Pancreas (tissue), 10 donors: ENCODE data around the gene ARL8B. TPM values are rescaled to one million over a fixed set of nuclear protein-coding genes. Genes with fewer than 3 reads are reported as not detected.

Experiments
- ATAC-seq, 4 donors: fragments of 200-7000 bp; cut with Tn5 transposase; one replicate each; pipeline versions ENCODE4 v1.8.0 to v1.9.1; 2020; ENCODE audit warnings: mild to moderate bottlenecking in 4 of 4, moderate library complexity in 4 of 4
- DNase-seq, 6 donors: peaks; one replicate each; pipeline ENCODE4 v3.0.0-alpha.2; 2020
- FAIRE-seq: peaks from 2 replicates; lab custom pipeline; 2012; peaks lifted over from hg19 to GRCh38; lab: Jason Lieb, UNC
- H3K27ac ChIP-seq, 4 donors: fragments of 200-600 bp; sonication (generic); 1 replicate in 3 of 4; 2 replicates in 1 of 4; pipeline versions ENCODE4 v1.5.0 to v1.8.0; 2020
- H3K27me3 ChIP-seq, 4 donors: fragments of 200-600 bp; one replicate each; pipeline ENCODE4 v1.8.0; 2021
- H3K36me3 ChIP-seq, 3 donors: fragments of 200-600 bp; sonication (generic) in 1 of 3; one replicate each; pipeline versions ENCODE4 v1.5.0 to v1.8.0; 2020 to 2021
- H3K4me1 ChIP-seq, 3 donors: fragments of 200-600 bp; one replicate each; pipeline ENCODE4 v1.8.0; 2021
- H3K4me3 ChIP-seq, 4 donors: fragments of 200-600 bp; sonication (generic) in 2 of 4; one replicate each; pipeline versions ENCODE4 v1.5.0 to v1.8.0; 2020 to 2021
- H3K9me3 ChIP-seq, 4 donors: fragments of 200-600 bp; one replicate each; pipeline ENCODE4 v1.8.0; 2021
- CTCF ChIP-seq, 4 donors: fragments of 200-600 bp; sonication (generic) in 3 of 4; IDR thresholded peaks; one replicate each; pipeline versions ENCODE4 v1.5.0 to v1.8.0; 2021; ENCODE audit warnings: antibody characterized with exemption in 4 of 4
- WGBS, 2 donors: extraction: QIAGEN DNeasy Blood & Tissue Kit; methylation state at CpG; one replicate each; pipeline ENCODE4 v1.1.7; 2013; 5-methylcytosine and 5-hydroxymethylcytosine counted together
- intact Hi-C, 3 donors: fragments of 100-400 bp; cut with DNase I; formaldehyde crosslinking; loops; one replicate each; pipeline versions ENCODE4 v1.11.1 to v1.14.2; 2022
- polyA plus RNA-seq, 2 donors: library from polyadenylated mRNA; stranded (reverse); fragments of 200-250 nt; gene quantifications; one replicate each; pipeline ENCODE4 v1.2.3, GENCODE V29; 2013
- total RNA-seq, 6 donors: library from RNA; stranded (reverse); fragmentation: NEBNext Ultra II Directional in 4 of 6; extraction: Animal tissue kit (Norgen Biotek cat#: 25700) in 4 of 6; gene quantifications; one replicate each; pipeline versions ENCODE4 v1.2.1 to v1.2.4, GENCODE V29; 2021 to 2023
- donor health status: healthy with polysubstance abuse.
- donor health status: DM: no; HTN: no; CAD: no; lungs with moderate emphysema.
- donor health status: DM: no; HTN: no; CAD: no.
- donor health status: control.
- donor health status: control.
- donor health status: Bipolar disorder and iron deficiency.
- donor health status: DM: yes; HTN: yes; CAD: no.
- donor health status: DM: no; HTN: no; CAD: no.
- donor health status: DM: no; HTN: no; CAD: no.
- donor health status: DM: yes; HTN: yes; CAD: no.

ARL8B gene
- total and polyA plus RNA-seq, 8 donors, result 14.6 to 31.9 (median 24.4) TPM

GRCh38 chr3:5149306-5149880 lies 27.3 kb downstream of the ARL8B start:
- no peak for ATAC-seq
- no peak for FAIRE-seq
- WGBS, 2 donors, result 84 to 85% methylated on average over 7 of the region's 7 CpGs

GRCh38 chr3:5151586-5151985 lies 29.5 kb downstream of the ARL8B start:
- FAIRE-seq, result no peak
- no peak overlapping the region for H3K4me3 ChIP-seq

More at GRCh38 chr3:5149306-5149880, 27.3 kb downstream of the ARL8B start:
- no peak overlapping the region for H3K4me3 ChIP-seq
- TF ChIP-seq CTCF (IDR thresholded peaks at IDR 0.05), result no peak
- H3K9me3 ChIP-seq, result no peaks in the 10 kb centered on the region
- intact Hi-C loops, result no loop called here
- H3K27me3 ChIP-seq, result no peaks in the 10 kb centered on the region
- no peak overlapping the region for H3K27ac ChIP-seq
- DNase-seq, result no peak
- H3K36me3 ChIP-seq, result no peaks in the 10 kb centered on the region
- H3K4me1 ChIP-seq, result peaks cover 0 to 6% (median 0%) of the 10 kb centered on the region in 3 donors

GRCh38 chr3:5153074-5153473 lies 31.0 kb downstream of the ARL8B start:
- DNase-seq (no peak), FAIRE-seq (no peak), ATAC-seq (no peak)
- Histone ChIP-seq H3K27me3 (no peaks in the 10 kb centered on the region), H3K9me3 (no peaks in the 10 kb centered on the region), H3K4me1 (no peaks in the 10 kb centered on the region), H3K4me3 (no peak overlapping the region), H3K36me3 (no peaks in the 10 kb centered on the region), H3K27ac (no peak overlapping the region)
- no peak for TF ChIP-seq CTCF (IDR thresholded peaks at IDR 0.05)
- intact Hi-C loops, result no loop called here
- 86 to 91% methylated on average over 4 of the region's 4 CpGs for whole genome bisulfite sequencing, 2 donors

More at GRCh38 chr3:5151586-5151985, 29.5 kb downstream of the ARL8B start:
- Histone ChIP-seq H3K4me1 (no peaks in the 10 kb centered on the region), H3K9me3 (no peaks in the 10 kb centered on the region), H3K27ac (no peak overlapping the region), H3K27me3 (no peaks in the 10 kb centered on the region), H3K36me3 (no peaks in the 10 kb centered on the region)
- ATAC-seq (no peak), DNase-seq (no peak)
- 95 to 96% methylated on average over 6 of the region's 6 CpGs for whole genome bisulfite sequencing, 2 donors
- intact Hi-C loops, result no loop called here
- no peak for TF ChIP-seq CTCF (IDR thresholded peaks at IDR 0.05)

GRCh38 chr3:5155241-5155640 lies 33.1 kb downstream of the ARL8B start:
- H3K4me3 ChIP-seq, result no peak overlapping the region
- intact Hi-C loops, result no loop called here
- no peak for TF ChIP-seq CTCF (IDR thresholded peaks at IDR 0.05)
- no peak for ATAC-seq
- H3K9me3 ChIP-seq, result no peaks in the 10 kb centered on the region
- no peak for FAIRE-seq
- no peaks in the 10 kb centered on the region for H3K36me3 ChIP-seq
- peaks cover 0 to 4% (median 4%) of the 10 kb centered on the region in 3 donors for H3K4me1 ChIP-seq
- no peaks in the 10 kb centered on the region for H3K27me3 ChIP-seq
- H3K27ac ChIP-seq, result no peak overlapping the region
- DNase-seq, result no peak

- Histone ChIP-seq H3K36me3 (no peaks in the 10 kb centered on the region), H3K9me3 (no peaks in the 10 kb centered on the region), H3K4me3 (no peak overlapping the region), H3K27ac (no peak overlapping the region), H3K27me3 (no peaks in the 10 kb centered on the region), H3K4me1 (peaks cover 3 to 15% (median 12%) of the 10 kb centered on the region in 3 donors)
- FAIRE-seq, result no peak
- DNase-seq, result no peak
- intact Hi-C loops, result no loop called here
- 80 to 82% methylated on average over 3 of the region's 3 CpGs for WGBS, 2 donors
- no peak for TF ChIP-seq CTCF (IDR thresholded peaks at IDR 0.05)
- no peak for ATAC-seq
Observed at GRCh38 chr3:5160321-5160720, 38.2 kb downstream of the ARL8B start.
